DND-41 (cell line): Measurements from ENCODE around the gene TYW1.

ENCODE experiments used
- EZH2 ChIP-seq: IDR thresholded peaks from 3 replicates; pipeline ENCODE4 v1.6.1; 2012; ENCODE audit warnings: borderline replicate concordance, low read depth, mild to moderate bottlenecking, moderate library complexity, low read length, inconsistent platforms; ENCODE audit not compliant: severe bottlenecking
- TF ChIP-seq, protein P1 (sequence below): IDR thresholded peaks from 2 replicates; pipeline ENCODE4 v1.5.1; 2012; ENCODE audit warnings: borderline replicate concordance, low read length, moderate library complexity, mild to moderate bottlenecking; ENCODE audit not compliant: poor library complexity, severe bottlenecking; ENCODE audit errors: extremely low read depth

DNA sequence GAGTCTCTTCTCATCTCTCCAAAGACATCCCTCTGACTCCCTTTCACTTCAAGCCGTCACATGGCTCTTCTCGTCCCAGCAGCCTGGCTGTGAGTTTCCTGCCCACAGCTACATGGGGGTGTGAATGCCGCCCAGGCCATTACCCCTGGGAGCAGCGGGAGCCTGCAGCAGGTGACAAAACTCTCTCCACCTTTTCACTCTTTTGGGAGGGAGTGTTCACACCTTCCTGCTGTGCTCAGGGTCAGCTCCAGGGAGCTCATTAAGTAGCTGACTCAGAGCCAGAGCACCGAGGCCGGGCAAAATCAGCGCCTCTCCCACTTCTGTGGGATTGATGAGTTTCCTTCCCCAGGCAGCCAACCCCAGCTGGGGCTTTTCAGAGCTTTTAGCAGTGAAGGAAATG, 271.3 kb downstream of the TYW1 start:
- TF ChIP-seq, protein P1, sequence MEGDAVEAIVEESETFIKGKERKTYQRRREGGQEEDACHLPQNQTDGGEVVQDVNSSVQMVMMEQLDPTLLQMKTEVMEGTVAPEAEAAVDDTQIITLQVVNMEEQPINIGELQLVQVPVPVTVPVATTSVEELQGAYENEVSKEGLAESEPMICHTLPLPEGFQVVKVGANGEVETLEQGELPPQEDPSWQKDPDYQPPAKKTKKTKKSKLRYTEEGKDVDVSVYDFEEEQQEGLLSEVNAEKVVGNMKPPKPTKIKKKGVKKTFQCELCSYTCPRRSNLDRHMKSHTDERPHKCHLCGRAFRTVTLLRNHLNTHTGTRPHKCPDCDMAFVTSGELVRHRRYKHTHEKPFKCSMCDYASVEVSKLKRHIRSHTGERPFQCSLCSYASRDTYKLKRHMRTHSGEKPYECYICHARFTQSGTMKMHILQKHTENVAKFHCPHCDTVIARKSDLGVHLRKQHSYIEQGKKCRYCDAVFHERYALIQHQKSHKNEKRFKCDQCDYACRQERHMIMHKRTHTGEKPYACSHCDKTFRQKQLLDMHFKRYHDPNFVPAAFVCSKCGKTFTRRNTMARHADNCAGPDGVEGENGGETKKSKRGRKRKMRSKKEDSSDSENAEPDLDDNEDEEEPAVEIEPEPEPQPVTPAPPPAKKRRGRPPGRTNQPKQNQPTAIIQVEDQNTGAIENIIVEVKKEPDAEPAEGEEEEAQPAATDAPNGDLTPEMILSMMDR: no peak
- no peak for TF ChIP-seq EZH2
